HG02981 (cell line): Measurements from ENCODE around the gene ERVW-1.

Source experiments
- ATAC-seq: cut with Tn5 transposase; IDR thresholded peaks from one replicate; pipeline ENCODE4 v1.9.1; 2021; ENCODE audit warnings: mild to moderate bottlenecking, moderate library complexity; ENCODE audit not compliant: unreplicated experiment

Gene ERVW-1

GRCh38 chr7:92432299-92432946 lies 45.3 kb downstream of the ERVW-1 start:
- ATAC-seq: no peak

GRCh38 chr7:92427193-92427592 lies 50.6 kb downstream of the ERVW-1 start:
- ATAC-seq: no peak

- no peak for ATAC-seq
Measured at GRCh38 chr7:92425311-92425947, 52.3 kb downstream of the ERVW-1 start.

- ATAC-seq: no peak
Measured at GRCh38 chr7:92423710-92424131, 54.0 kb downstream of the ERVW-1 start.

GRCh38 chr7:92422926-92423325 lies 54.8 kb downstream of the ERVW-1 start:
- ATAC-seq: no peak

- no peak for ATAC-seq
Measured at GRCh38 chr7:92421676-92422435, 55.9 kb downstream of the ERVW-1 start.
